Measurements from ENCODE around the gene GPC5.

- TF ChIP-seq CTCF (IDR thresholded peaks at IDR 0.05) (no peak), POLR2A (IDR thresholded peaks at IDR 0.05) (no peak)
These were observed 495.9 kb downstream of the GPC5 start for GRCh38 chr13:91894316-91894715.

Data from testis (tissue), 2 donors.